ENCODE measurements around the gene NOL9.
"Not testable (repeated sequence)": the region's sequence is repeated elsewhere in the genome, so short reads cannot be mapped to it uniquely, and the experiment has no call there.

NOL9 gene

GRCh38 chr1:6495041-6495441, 59.3 kb downstream of the NOL9 start:
- 86% methylated on average over 7 of the region's 13 CpGs for WGBS
- Histone ChIP-seq H3K36me3 (ENCODE audit: control insufficient read depth in 1 of 2, insufficient read depth in 2 of 2, low read depth in 1 of 2, low read length in 2 of 2) (peaks cover 0 to 6% of the 10 kb centered on the region in 2 experiments), H2BK5ac (ENCODE audit: low read depth, low read length, poor library complexity, severe bottlenecking) (no peak overlapping the region), H3K4me3 (ENCODE audit: insufficient read depth in 1 of 2, low read depth in 1 of 2, low read length in 2 of 2) (no peak overlapping the region), H2BK12ac (ENCODE audit: low read length in 2 of 2) (no peak overlapping the region), H2AFZ (ENCODE audit: low read depth, low read length) (no peak overlapping the region), H3K27ac (ENCODE audit: low read length, poor library complexity, severe bottlenecking) (no peak overlapping the region), H4K91ac (ENCODE audit: low read length) (no peak overlapping the region), H3K27me3 (ENCODE audit: control insufficient read depth in 1 of 2, insufficient read depth in 1 of 2, low read length in 2 of 2) (peaks cover 0 to 4% of the 10 kb centered on the region in 2 experiments), H3K4ac (ENCODE audit: low read depth in 1 of 2, low read length in 2 of 2) (no peak overlapping the region), H2BK120ac (ENCODE audit: low read depth, low read length) (no peak overlapping the region), H2BK15ac (ENCODE audit: low read depth, poor library complexity, severe bottlenecking) (peak overlapping the region; percentile 33), H3K4me1 (ENCODE audit: control insufficient read depth, insufficient read depth, low read depth, low read length) (peaks cover 47% of the 10 kb centered on the region), H2AK5ac (ENCODE audit: low read length, severe bottlenecking) (no peak overlapping the region), H3K23ac (ENCODE audit: low read length in 2 of 2) (no peak overlapping the region), H4K8ac (ENCODE audit: low read length) (no peak overlapping the region), H3K79me1 (replicated peaks; ENCODE audit: low read length, poor library complexity, severe bottlenecking) (peaks cover 21% of the 10 kb centered on the region), H3K14ac (ENCODE audit: low read length in 2 of 2) (no peak overlapping the region), H3K9me3 (ENCODE audit: control insufficient read depth, low read length) (no peaks in the 10 kb centered on the region), H3K9ac (ENCODE audit: low read length) (no peak overlapping the region), H3K18ac (ENCODE audit: low read depth in 1 of 2, low read length in 2 of 2) (no peak overlapping the region), H3K4me2 (ENCODE audit: low read length, poor library complexity, severe bottlenecking) (no peak overlapping the region)
- DNase-seq = no peak

- H2BK12ac ChIP-seq (ENCODE audit: low read length in 2 of 2) = no peak overlapping the region
- H2AFZ ChIP-seq (ENCODE audit: low read depth, low read length) = no peak overlapping the region
- H2AK5ac ChIP-seq (ENCODE audit: low read length, severe bottlenecking) = no peak overlapping the region
- peaks cover 0 to 4% of the 10 kb centered on the region in 2 experiments for H3K27me3 ChIP-seq (ENCODE audit: control insufficient read depth in 1 of 2, insufficient read depth in 1 of 2, low read length in 2 of 2)
- no peak for DNase-seq
- no peak overlapping the region for H3K4me3 ChIP-seq (ENCODE audit: insufficient read depth in 1 of 2, low read depth in 1 of 2, low read length in 2 of 2)
- no peak overlapping the region for H4K8ac ChIP-seq (ENCODE audit: low read length)
- H2BK5ac ChIP-seq (ENCODE audit: low read depth, low read length, poor library complexity, severe bottlenecking) = no peak overlapping the region
- H3K79me1 ChIP-seq (replicated peaks; ENCODE audit: low read length, poor library complexity, severe bottlenecking) = peaks cover 23% of the 10 kb centered on the region
- H3K36me3 ChIP-seq (ENCODE audit: control insufficient read depth in 1 of 2, insufficient read depth in 2 of 2, low read depth in 1 of 2, low read length in 2 of 2) = peaks cover 0 to 6% of the 10 kb centered on the region in 2 experiments
- H3K23ac ChIP-seq (ENCODE audit: low read length in 2 of 2) = no peak overlapping the region
- no peak overlapping the region for H3K18ac ChIP-seq (ENCODE audit: low read depth in 1 of 2, low read length in 2 of 2)
- H3K9ac ChIP-seq (ENCODE audit: low read length) = no peak overlapping the region
- H3K14ac ChIP-seq (ENCODE audit: low read length in 2 of 2) = no peak overlapping the region
- peak overlapping the region in 1 of 2 experiments; percentile 13 for H3K4ac ChIP-seq (ENCODE audit: low read depth in 1 of 2, low read length in 2 of 2)
- peaks cover 50% of the 10 kb centered on the region for H3K4me1 ChIP-seq (ENCODE audit: control insufficient read depth, insufficient read depth, low read depth, low read length)
- no peak overlapping the region for H3K4me2 ChIP-seq (ENCODE audit: low read length, poor library complexity, severe bottlenecking)
- H3K9me3 ChIP-seq (ENCODE audit: control insufficient read depth, low read length) = no peaks in the 10 kb centered on the region
- no peak overlapping the region for H2BK120ac ChIP-seq (ENCODE audit: low read depth, low read length)
- 87% methylated on average over 4 of the region's 4 CpGs for WGBS
- H2BK15ac ChIP-seq (ENCODE audit: low read depth, poor library complexity, severe bottlenecking) = peak overlapping the region; percentile 33
- no peak overlapping the region for H3K27ac ChIP-seq (ENCODE audit: low read length, poor library complexity, severe bottlenecking)
- H4K91ac ChIP-seq (ENCODE audit: low read length) = no peak overlapping the region
These were observed 59.7 kb downstream of the NOL9 start for GRCh38 chr1:6494627-6495026.

GRCh38 chr1:6493834-6494223, 60.5 kb downstream of the NOL9 start:
- H2BK5ac ChIP-seq (ENCODE audit: low read depth, low read length, poor library complexity, severe bottlenecking); H3K27ac ChIP-seq (ENCODE audit: low read length, poor library complexity, severe bottlenecking); H3K4me3 ChIP-seq (ENCODE audit: insufficient read depth in 1 of 2, low read depth in 1 of 2, low read length in 2 of 2); H3K23ac ChIP-seq (ENCODE audit: low read length in 2 of 2); H3K36me3 ChIP-seq (ENCODE audit: control insufficient read depth in 1 of 2, insufficient read depth in 2 of 2, low read depth in 1 of 2, low read length in 2 of 2); H2BK15ac ChIP-seq (ENCODE audit: low read depth, poor library complexity, severe bottlenecking); H2AFZ ChIP-seq (ENCODE audit: low read depth, low read length); H3K4me2 ChIP-seq (ENCODE audit: low read length, poor library complexity, severe bottlenecking); H2BK120ac ChIP-seq (ENCODE audit: low read depth, low read length); H3K27me3 ChIP-seq (ENCODE audit: control insufficient read depth in 1 of 2, insufficient read depth in 1 of 2, low read length in 2 of 2); H2BK12ac ChIP-seq (ENCODE audit: low read length in 2 of 2); H4K8ac ChIP-seq (ENCODE audit: low read length); H3K9me3 ChIP-seq (ENCODE audit: control insufficient read depth, low read length); H3K14ac ChIP-seq (ENCODE audit: low read length in 2 of 2); H4K91ac ChIP-seq (ENCODE audit: low read length); DNase-seq; H2AK5ac ChIP-seq (ENCODE audit: low read length, severe bottlenecking); H3K18ac ChIP-seq (ENCODE audit: low read depth in 1 of 2, low read length in 2 of 2); H3K9ac ChIP-seq (ENCODE audit: low read length); H3K4ac ChIP-seq (ENCODE audit: low read depth in 1 of 2, low read length in 2 of 2): not testable (repeated sequence)
- Histone ChIP-seq H3K4me1 (ENCODE audit: control insufficient read depth, insufficient read depth, low read depth, low read length) (peaks cover 58% of the 10 kb centered on the region), H3K79me1 (replicated peaks; ENCODE audit: low read length, poor library complexity, severe bottlenecking) (peaks cover 31% of the 10 kb centered on the region)
- 94% methylated on average over 3 of the region's 4 CpGs for WGBS

GRCh38 chr1:6491966-6492365, 62.3 kb downstream of the NOL9 start:
- Histone ChIP-seq H2BK15ac (ENCODE audit: low read depth, poor library complexity, severe bottlenecking) (no peak overlapping the region), H3K4me3 (ENCODE audit: insufficient read depth in 1 of 2, low read depth in 1 of 2, low read length in 2 of 2) (peak overlapping the region in 1 of 2 experiments; percentile 90), H4K91ac (ENCODE audit: low read length) (peak overlapping the region; percentile 87), H4K8ac (ENCODE audit: low read length) (peak overlapping the region; percentile 8), H3K4ac (ENCODE audit: low read depth in 1 of 2, low read length in 2 of 2) (peak overlapping the region in 1 of 2 experiments; percentile 40), H2BK12ac (ENCODE audit: low read length in 2 of 2) (peak overlapping the region in 1 of 2 experiments; percentile 79), H3K14ac (ENCODE audit: low read length in 2 of 2) (no peak overlapping the region), H3K9me3 (ENCODE audit: control insufficient read depth, low read length) (no peaks in the 10 kb centered on the region), H3K9ac (ENCODE audit: low read length) (peak overlapping the region; percentile 88), H3K4me2 (ENCODE audit: low read length, poor library complexity, severe bottlenecking) (peak overlapping the region; percentile 99), H3K4me1 (ENCODE audit: control insufficient read depth, insufficient read depth, low read depth, low read length) (peaks cover 55% of the 10 kb centered on the region), H3K23ac (ENCODE audit: low read length in 2 of 2) (no peak overlapping the region), H3K36me3 (ENCODE audit: control insufficient read depth in 1 of 2, insufficient read depth in 2 of 2, low read depth in 1 of 2, low read length in 2 of 2) (peaks cover 0 to 20% of the 10 kb centered on the region in 2 experiments), H3K27me3 (ENCODE audit: control insufficient read depth in 1 of 2, insufficient read depth in 1 of 2, low read length in 2 of 2) (no peaks in the 10 kb centered on the region), H3K79me1 (replicated peaks; ENCODE audit: low read length, poor library complexity, severe bottlenecking) (peaks cover 41% of the 10 kb centered on the region), H3K18ac (ENCODE audit: low read depth in 1 of 2, low read length in 2 of 2) (peak overlapping the region; percentile 34 to 64), H2BK120ac (ENCODE audit: low read depth, low read length) (no peak overlapping the region), H2BK5ac (ENCODE audit: low read depth, low read length, poor library complexity, severe bottlenecking) (no peak overlapping the region), H3K27ac (ENCODE audit: low read length, poor library complexity, severe bottlenecking) (peak overlapping the region; percentile 89), H2AK5ac (ENCODE audit: low read length, severe bottlenecking) (peak overlapping the region; percentile 70), H2AFZ (ENCODE audit: low read depth, low read length) (no peak overlapping the region)
- 87% methylated on average over 10 of the region's 10 CpGs for WGBS
- DNase-seq = no peak
